Parathyroid adenoma (tissue), 2 donors: Measurements from ENCODE around the gene TFEB.

Experiments
- H2AFZ ChIP-seq: fragments of 300-600 bp; sonication (generic); one replicate; pipeline ENCODE4 v1.7.0; 2017; ENCODE audit warnings: antibody characterized with exemption, mild to moderate bottlenecking
- H3K27ac ChIP-seq: fragments of 300-600 bp; sonication (generic); one replicate; pipeline ENCODE4 v1.7.0; 2017
- H3K27me3 ChIP-seq: fragments of 300-600 bp; sonication (generic); one replicate; pipeline ENCODE4 v1.7.0; 2017; ENCODE audit warnings: low read length; ENCODE audit not compliant: control insufficient read depth, insufficient read depth
- H3K36me3 ChIP-seq: fragments of 300-600 bp; sonication (generic); one replicate; pipeline ENCODE4 v1.7.0; 2017; ENCODE audit warnings: low read length; ENCODE audit not compliant: control insufficient read depth, insufficient read depth
- H3K4me1 ChIP-seq: fragments of 300-600 bp; sonication (generic); one replicate; pipeline ENCODE4 v1.7.0; 2017; ENCODE audit warnings: control low read depth
- H3K4me2 ChIP-seq: fragments of 300-600 bp; sonication (generic); one replicate; pipeline ENCODE4 v1.7.0; 2017; ENCODE audit warnings: low read length
- H3K4me3 ChIP-seq: fragments of 300-600 bp; sonication (generic); one replicate; pipeline ENCODE4 v1.7.0; 2017; ENCODE audit warnings: low read depth, low read length
- H3K79me2 ChIP-seq: fragments of 300-600 bp; sonication (generic); one replicate; pipeline ENCODE4 v1.7.0; 2017; ENCODE audit warnings: control low read depth
- H3K9ac ChIP-seq: fragments of 300-600 bp; sonication (generic); one replicate; pipeline ENCODE4 v1.7.0; 2017; ENCODE audit warnings: mild to moderate bottlenecking
- H3K9me3 ChIP-seq: fragments of 300-600 bp; sonication (generic); one replicate; pipeline ENCODE4 v1.7.0; 2017; ENCODE audit warnings: low read length; ENCODE audit not compliant: control insufficient read depth
- CTCF ChIP-seq: fragments of 300-600 bp; sonication (generic); IDR thresholded peaks from one replicate; pipeline ENCODE4 v1.7.0; 2017; ENCODE audit warnings: antibody characterized with exemption, mild to moderate bottlenecking
- donor health status: primary hyperparathyroidism.

TFEB gene

GRCh38 chr6:41713650-41714291 is 21.6 kb downstream of the TFEB start:
- no peak overlapping the region for H3K4me2 ChIP-seq
- H2AFZ ChIP-seq = peak overlapping the region; percentile 38
- TF ChIP-seq CTCF = no peak
- no peak overlapping the region for H3K4me3 ChIP-seq
- H3K9me3 ChIP-seq = no peaks in the 10 kb centered on the region
- H3K36me3 ChIP-seq = no peaks in the 10 kb centered on the region
- H3K79me2 ChIP-seq = peaks cover 38% of the 10 kb centered on the region
- H3K27ac ChIP-seq = peak overlapping the region; percentile 82
- no peak overlapping the region for H3K9ac ChIP-seq
- peaks cover 47% of the 10 kb centered on the region for H3K4me1 ChIP-seq
- no peaks in the 10 kb centered on the region for H3K27me3 ChIP-seq

- no peak overlapping the region for H3K9ac ChIP-seq
- no peak for TF ChIP-seq CTCF
Observed at GRCh38 chr6:41713159-41713649, 22.2 kb downstream of the TFEB start.

GRCh38 chr6:41712651-41713103 is 22.7 kb downstream of the TFEB start:
- H3K79me2 ChIP-seq = peaks cover 37% of the 10 kb centered on the region
- H3K9ac ChIP-seq = no peak overlapping the region
- no peaks in the 10 kb centered on the region for H3K9me3 ChIP-seq
- no peak overlapping the region for H3K4me2 ChIP-seq
- peaks cover 47% of the 10 kb centered on the region for H3K4me1 ChIP-seq
- H3K27me3 ChIP-seq = no peaks in the 10 kb centered on the region
- no peak overlapping the region for H3K4me3 ChIP-seq
- peak overlapping the region; percentile 27 for H2AFZ ChIP-seq
- H3K27ac ChIP-seq = peak overlapping the region; percentile 82
- no peaks in the 10 kb centered on the region for H3K36me3 ChIP-seq
- no peak for TF ChIP-seq CTCF

More at GRCh38 chr6:41713159-41713649, 22.2 kb downstream of the TFEB start:
- Histone ChIP-seq H3K9me3 (no peaks in the 10 kb centered on the region), H3K4me2 (no peak overlapping the region), H3K36me3 (no peaks in the 10 kb centered on the region), H3K27ac (peak overlapping the region; percentile 82), H2AFZ (peak overlapping the region; percentile 38), H3K4me3 (no peak overlapping the region), H3K4me1 (peaks cover 47% of the 10 kb centered on the region), H3K27me3 (no peaks in the 10 kb centered on the region), H3K79me2 (peaks cover 37% of the 10 kb centered on the region)

- H3K36me3 ChIP-seq = no peaks in the 10 kb centered on the region
- no peak overlapping the region for H3K4me3 ChIP-seq
- H3K4me2 ChIP-seq = no peak overlapping the region
- H3K27ac ChIP-seq = no peak overlapping the region
- peaks cover 27% of the 10 kb centered on the region for H3K79me2 ChIP-seq
- no peak overlapping the region for H3K9ac ChIP-seq
- H2AFZ ChIP-seq = no peak overlapping the region
- TF ChIP-seq CTCF = no peak
- H3K27me3 ChIP-seq = no peaks in the 10 kb centered on the region
- H3K9me3 ChIP-seq = no peaks in the 10 kb centered on the region
- peaks cover 41% of the 10 kb centered on the region for H3K4me1 ChIP-seq
Observed at GRCh38 chr6:41711323-41712038, 23.9 kb downstream of the TFEB start.
